Skeletal muscle cell (primary cell): ENCODE measurements around the gene SRD5A1.
"Not testable (repeated sequence)": the region's sequence is repeated elsewhere in the genome, so short reads cannot be mapped to it uniquely, and the experiment has no call there.

Source experiments
- DNase-seq: peaks from one replicate; pipeline ENCODE4 v3.0.0-alpha.2; 2010; ENCODE audit warnings: low read depth
- H3K4me3 ChIP-seq: 2 replicates; pipeline ENCODE4 v1.5.1; 2011; ENCODE audit warnings: low read depth, mild to moderate bottlenecking, control low read depth, low read length, moderate library complexity

SRD5A1 gene

GRCh38 chr5:6637022-6637421 is 3.8 kb downstream of the SRD5A1 start:
- no peak for DNase-seq
- no peak overlapping the region for H3K4me3 ChIP-seq

DNA sequence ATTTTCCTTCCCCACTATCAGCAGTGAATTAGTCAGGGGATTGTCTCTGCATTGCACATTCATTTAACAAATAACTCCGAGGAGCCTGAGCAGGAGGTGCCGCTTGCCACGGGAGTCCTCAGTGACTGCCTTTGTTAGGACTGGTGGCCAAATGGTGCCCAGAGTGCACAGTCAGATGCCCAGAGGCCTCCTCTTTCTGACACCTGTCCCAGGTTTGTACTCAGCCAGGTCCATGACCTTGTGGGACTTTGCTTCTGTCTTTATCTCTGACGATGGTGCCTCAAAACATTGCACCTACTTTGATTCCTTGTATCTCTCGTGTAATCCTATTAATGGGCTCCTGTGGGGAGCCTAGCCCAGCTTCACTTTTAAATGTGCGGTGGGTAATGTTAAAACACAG is 4.3 kb downstream of the SRD5A1 start:
- no peak overlapping the region for H3K4me3 ChIP-seq
- no peak for DNase-seq

- no peak overlapping the region for H3K4me3 ChIP-seq
- no peak for DNase-seq
Observed at GRCh38 chr5:6638236-6638635, 5.0 kb downstream of the SRD5A1 start.

- no peak for DNase-seq
Observed at GRCh38 chr5:6642655-6643054, 9.4 kb downstream of the SRD5A1 start.

GRCh38 chr5:6644794-6645241 is 11.6 kb downstream of the SRD5A1 start:
- no peak overlapping the region for H3K4me3 ChIP-seq
- no peak for DNase-seq

More at GRCh38 chr5:6642655-6643054, 9.4 kb downstream of the SRD5A1 start:
- H3K4me3 ChIP-seq = no peak overlapping the region

DNA sequence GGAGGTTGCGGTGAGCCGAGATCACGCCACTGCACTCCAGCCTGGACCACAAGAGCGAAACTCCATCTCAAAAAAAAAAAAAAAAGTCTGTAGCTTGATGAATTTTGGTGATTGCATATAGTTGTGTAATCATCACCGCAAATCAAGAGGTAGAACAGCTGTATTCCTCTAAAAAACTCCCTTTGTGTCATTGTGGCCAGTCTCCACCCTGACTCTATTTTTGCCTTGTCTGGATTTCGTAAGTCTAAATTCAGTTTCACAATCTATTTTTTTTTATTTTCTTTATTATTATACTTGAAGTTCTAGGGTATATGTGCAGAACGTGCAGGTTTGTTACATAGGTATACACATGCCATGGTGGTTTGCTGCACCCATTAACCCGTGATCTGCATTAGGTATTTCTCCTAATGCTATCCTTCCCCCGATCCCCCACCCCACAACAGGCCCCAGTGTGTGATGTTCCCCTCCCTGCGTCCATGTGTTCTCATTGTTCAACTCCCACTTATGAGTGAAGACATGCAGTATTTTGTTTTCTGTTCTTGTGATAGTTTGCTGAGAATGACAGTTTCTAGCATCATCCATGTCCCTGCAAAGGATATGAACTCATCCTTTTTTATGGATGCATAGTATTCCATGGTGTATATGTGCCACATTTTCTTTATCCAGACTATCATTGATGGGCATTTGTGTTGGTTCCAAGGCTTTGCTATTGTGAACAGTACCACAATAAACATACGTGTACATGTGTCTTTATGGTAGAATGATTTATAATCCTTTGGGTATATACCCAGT is 12.5 kb downstream of the SRD5A1 start:
- DNase-seq, H3K4me3 ChIP-seq: not testable (repeated sequence)

- H3K4me3 ChIP-seq = no peak overlapping the region
- no peak for DNase-seq
Observed at GRCh38 chr5:6649186-6649585, 15.9 kb downstream of the SRD5A1 start.

DNA sequence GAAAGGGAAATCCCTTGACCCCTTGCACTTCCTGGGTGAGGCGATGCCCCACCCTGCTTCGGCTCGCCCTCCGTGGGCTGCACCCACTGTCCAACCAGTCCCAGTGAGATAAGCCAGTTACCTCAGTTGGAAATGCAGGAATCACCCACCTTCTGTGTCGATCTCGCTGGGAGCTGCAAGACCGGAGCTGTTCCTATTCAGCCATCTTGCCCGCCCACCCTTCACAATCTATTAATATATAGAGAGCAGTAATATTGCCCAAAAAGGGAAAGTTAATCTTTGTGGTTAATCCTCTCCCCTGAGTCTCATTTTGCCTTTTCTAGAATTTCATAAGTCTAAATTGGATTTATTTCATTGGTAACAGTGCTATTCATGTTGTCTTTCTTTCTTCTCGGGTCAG is 16.4 kb downstream of the SRD5A1 start:
- no peak for DNase-seq
- H3K4me3 ChIP-seq = no peak overlapping the region

- DNase-seq = no peak
- no peak overlapping the region for H3K4me3 ChIP-seq
Observed at GRCh38 chr5:6652025-6652424, 18.8 kb downstream of the SRD5A1 start.

GRCh38 chr5:6655432-6655831 is 22.2 kb downstream of the SRD5A1 start:
- no peak overlapping the region for H3K4me3 ChIP-seq
- no peak for DNase-seq

GRCh38 chr5:6656680-6657079 is 23.4 kb downstream of the SRD5A1 start:
- H3K4me3 ChIP-seq = no peak overlapping the region
- DNase-seq = no peak

DNA sequence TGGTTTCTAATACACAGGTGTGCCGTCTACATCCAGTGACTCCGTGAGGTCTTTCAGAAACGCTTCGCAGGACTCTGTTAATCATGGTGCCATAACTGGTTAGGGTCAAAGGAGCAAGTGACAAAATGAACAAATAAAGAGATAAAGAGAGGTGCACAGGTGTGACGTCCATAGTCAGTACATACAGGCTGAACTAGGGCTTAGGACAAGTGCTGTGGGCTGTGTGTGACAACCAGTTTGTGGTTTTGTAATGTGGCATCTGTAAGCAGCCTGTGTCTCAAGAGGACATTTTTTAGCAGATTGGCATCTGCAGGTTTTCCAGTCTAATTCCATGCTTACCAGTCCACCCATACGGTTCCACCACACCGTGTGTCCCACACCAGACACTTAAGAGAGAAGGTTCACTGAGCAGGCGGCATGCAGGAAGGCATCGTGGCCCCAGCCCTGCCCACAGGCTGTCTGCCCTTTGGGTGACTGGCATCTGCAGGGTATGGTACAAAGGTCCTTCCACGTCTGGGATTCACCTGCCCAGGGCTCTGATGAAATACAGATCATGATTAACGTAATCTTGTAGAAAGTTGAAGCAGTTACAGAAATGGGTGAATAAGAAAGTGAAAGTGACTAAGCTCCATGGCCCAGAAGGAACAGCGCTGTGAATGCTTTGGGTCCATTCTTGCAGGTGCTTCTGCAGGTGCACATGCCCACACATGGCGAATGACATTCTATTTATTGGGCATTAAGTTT is 26.9 kb downstream of the SRD5A1 start:
- no peak for DNase-seq
- H3K4me3 ChIP-seq = no peak overlapping the region

DNA sequence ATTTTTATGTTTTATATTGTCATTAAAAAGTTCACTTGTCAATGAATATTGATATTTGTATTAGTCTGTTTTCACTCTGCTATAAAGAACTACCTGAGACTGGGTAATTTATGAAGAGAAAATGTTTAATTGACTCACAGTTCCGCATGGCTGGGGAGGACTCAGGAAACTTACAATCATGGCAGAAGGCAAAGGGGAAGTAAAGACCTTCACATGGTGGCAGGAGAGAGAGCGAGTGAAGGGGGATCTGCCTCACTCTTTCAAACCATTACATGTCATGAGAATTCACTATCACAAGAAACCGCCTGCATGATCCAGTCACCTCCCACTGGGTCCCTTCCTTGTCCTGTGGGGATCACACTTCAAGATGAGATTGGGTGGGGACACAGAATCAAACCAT is 27.4 kb downstream of the SRD5A1 start:
- H3K4me3 ChIP-seq = no peak overlapping the region
- DNase-seq = no peak

DNA sequence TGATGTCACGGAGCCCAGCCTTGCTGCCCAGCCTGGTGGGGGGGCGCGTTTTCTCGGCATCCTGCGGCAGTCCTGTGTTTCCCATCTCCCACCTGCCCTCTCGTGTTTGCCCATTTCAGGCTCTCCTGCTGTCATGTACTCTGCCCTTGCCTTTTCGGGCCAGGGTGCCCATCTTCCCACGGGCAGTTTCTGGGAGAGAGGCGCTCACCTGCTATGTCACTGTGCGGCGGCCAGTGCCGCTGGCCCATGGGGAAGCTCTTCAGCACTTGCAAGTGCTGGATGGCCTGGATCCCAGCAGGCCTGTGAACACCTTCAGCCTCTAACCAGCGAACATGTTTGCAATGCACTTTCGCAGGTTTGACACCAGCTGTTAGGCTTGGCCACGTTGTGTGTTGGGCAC is 33.5 kb downstream of the SRD5A1 start:
- H3K4me3 ChIP-seq = no peak overlapping the region
- DNase-seq = no peak

- no peak for DNase-seq
- no peak overlapping the region for H3K4me3 ChIP-seq
Observed at GRCh38 chr5:6667648-6668047, 34.4 kb downstream of the SRD5A1 start.

DNA sequence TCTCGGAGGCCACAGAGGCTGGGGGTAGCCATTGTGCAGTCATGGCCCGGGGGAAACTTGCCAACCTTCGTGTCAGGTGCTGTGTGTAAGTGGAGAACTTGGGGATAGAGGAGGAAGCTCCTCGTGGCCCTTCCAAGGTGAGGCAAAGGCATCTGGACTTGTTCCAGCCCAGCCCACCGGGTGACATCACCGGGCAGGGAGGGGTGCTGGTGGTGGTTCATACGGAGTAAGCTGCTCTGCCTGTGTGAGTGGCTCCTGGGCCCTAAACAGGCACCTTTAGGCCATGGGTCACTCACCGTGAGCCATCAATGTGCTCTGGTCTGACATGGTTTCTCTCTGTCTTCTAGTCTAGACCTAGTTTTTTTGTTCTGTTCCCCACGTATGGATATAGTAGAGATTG is 35.5 kb downstream of the SRD5A1 start:
- DNase-seq, H3K4me3 ChIP-seq: not testable (repeated sequence)

DNA sequence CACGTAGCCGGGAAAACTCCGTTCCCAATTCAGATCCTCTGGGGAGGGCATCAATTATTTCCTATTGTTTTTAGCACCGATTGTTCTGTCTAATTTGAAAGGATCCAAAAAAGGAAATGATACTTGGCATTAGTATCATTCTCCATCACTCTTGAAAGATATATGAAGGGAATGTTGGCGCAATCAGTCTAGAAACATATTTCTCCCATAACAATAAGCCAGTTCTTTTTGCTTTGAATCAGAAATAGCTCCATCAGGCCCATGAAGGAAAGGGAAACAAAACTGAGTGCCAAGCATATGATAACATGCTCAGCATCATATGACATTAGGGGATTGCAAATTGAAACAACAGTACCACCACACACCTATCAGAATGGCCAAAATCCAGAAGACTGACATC is 39.8 kb downstream of the SRD5A1 start:
- no peak for DNase-seq
- no peak overlapping the region for H3K4me3 ChIP-seq

DNA sequence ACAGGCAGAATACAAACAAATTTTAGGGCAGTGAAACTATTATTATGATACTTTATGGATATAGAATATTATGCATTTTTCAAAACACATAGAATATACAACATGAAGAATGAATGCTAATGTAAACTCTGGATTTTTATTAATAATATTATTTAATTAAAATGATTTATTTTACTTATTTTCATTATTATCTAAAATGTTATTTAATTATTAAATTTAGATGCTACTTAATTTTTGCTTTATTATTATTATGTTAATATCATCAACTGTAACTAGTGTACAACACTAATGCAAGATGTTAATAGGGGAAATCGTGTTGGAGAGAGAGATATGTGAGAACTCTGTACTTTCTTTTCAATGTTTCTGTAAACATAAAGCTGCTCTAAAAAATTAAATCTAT is 40.7 kb downstream of the SRD5A1 start:
- no peak for DNase-seq
- no peak overlapping the region for H3K4me3 ChIP-seq

GRCh38 chr5:6674421-6674820 is 41.2 kb downstream of the SRD5A1 start:
- DNase-seq = no peak
- no peak overlapping the region for H3K4me3 ChIP-seq

DNA sequence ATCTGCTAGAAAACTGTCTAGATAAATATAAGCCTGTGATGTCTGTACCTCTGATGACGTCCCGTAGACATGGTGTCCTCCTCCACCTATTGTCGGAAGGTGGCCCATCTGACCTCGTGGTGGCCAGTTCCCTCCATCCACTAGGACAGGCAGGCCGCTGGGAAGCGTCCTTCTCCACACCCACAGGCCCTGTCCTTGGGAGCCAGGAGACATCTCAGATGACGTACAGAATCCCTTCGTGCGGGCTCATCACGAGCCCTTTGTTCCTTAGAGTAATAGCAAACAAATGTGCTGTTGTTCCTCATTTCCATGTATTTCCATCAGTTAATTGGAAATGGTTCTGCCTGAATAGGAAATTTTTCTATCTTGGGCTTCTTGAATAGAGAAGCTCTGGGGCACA is 41.6 kb downstream of the SRD5A1 start:
- no peak for DNase-seq
- no peak overlapping the region for H3K4me3 ChIP-seq
